Endodermal cell (in vitro differentiated cells): ENCODE data around the gene KCNG2. TPM values are rescaled to one million over a fixed set of nuclear protein-coding genes. Genes with fewer than 3 reads are reported as not detected.

ENCODE experiments used
- DNase-seq: peaks from one replicate; pipeline ENCODE4 v3.0.0-alpha.2; 2017
- H3K27ac ChIP-seq: 2 replicates; pipeline ENCODE4 v1.5.1; 2013; ENCODE audit warnings: mild to moderate bottlenecking, low read depth, low read length, moderate library complexity
- H3K27me3 ChIP-seq: 2 replicates; pipeline ENCODE4 v1.6.1; 2013; ENCODE audit warnings: mild to moderate bottlenecking, low read length, moderate library complexity; ENCODE audit not compliant: insufficient read depth, control insufficient read depth, poor library complexity, severe bottlenecking
- H3K36me3 ChIP-seq: 2 replicates; pipeline ENCODE4 v1.7.0; 2013; ENCODE audit warnings: mild to moderate bottlenecking, low read length, moderate library complexity; ENCODE audit not compliant: control insufficient read depth, insufficient read depth
- H3K4me1 ChIP-seq: one replicate; pipeline ENCODE4 v1.7.0; 2013; ENCODE audit warnings: low read length; ENCODE audit not compliant: control insufficient read depth, insufficient read depth
- H3K4me3 ChIP-seq: 2 replicates; pipeline ENCODE4 v1.5.1; 2013; ENCODE audit warnings: mild to moderate bottlenecking, low read length, moderate library complexity
- H3K9ac ChIP-seq: 2 replicates; pipeline ENCODE4 v1.6.1; 2013; ENCODE audit warnings: mild to moderate bottlenecking, low read length, moderate library complexity; ENCODE audit not compliant: poor library complexity, severe bottlenecking; ENCODE audit errors: extremely low read depth
- H3K9me3 ChIP-seq: 2 replicates; pipeline ENCODE4 v1.6.1; 2013; ENCODE audit warnings: mild to moderate bottlenecking, low read length, moderate library complexity; ENCODE audit not compliant: control insufficient read depth
- H3K27ac Mint-ChIP-seq: 2 replicates; pipeline ENCODE4 v1.8.0; 2020; ENCODE audit warnings: mixed read lengths
- H3K27me3 Mint-ChIP-seq: 2 replicates; pipeline ENCODE4 v1.8.0; 2021; ENCODE audit warnings: mild to moderate bottlenecking, mixed read lengths; ENCODE audit not compliant: insufficient read depth
- H3K36me3 Mint-ChIP-seq: 2 replicates; pipeline ENCODE4 v1.8.0; 2020; ENCODE audit warnings: low read depth, mixed read lengths
- H3K4me1 Mint-ChIP-seq: 2 replicates; pipeline ENCODE4 v1.8.0; 2020; ENCODE audit warnings: mixed read lengths
- H3K4me3 Mint-ChIP-seq: 2 replicates; pipeline ENCODE4 v1.8.0; 2020; ENCODE audit warnings: mild to moderate bottlenecking, moderate library complexity, mixed read lengths
- H3K9me3 Mint-ChIP-seq: 2 replicates; pipeline ENCODE4 v1.8.0; 2020; ENCODE audit warnings: mild to moderate bottlenecking, mixed read lengths
- CTCF ChIP-seq: fragments of 200-600 bp; sonication (generic); conservative IDR thresholded peaks from 2 replicates; pipeline ENCODE4 v1.5.0; 2021; ENCODE audit warnings: antibody characterized with exemption, mild to moderate bottlenecking
- WGBS, 2 experiments: methylation state at CpG; one replicate each; pipeline versions ENCODE4 v1.1.5 to v1.1.7; 2013; ENCODE audit warnings: missing lambda C conversion rate in 2 of 2, mixed read lengths in 1 of 2; ENCODE audit not compliant: insufficient coverage in 1 of 2, insufficient read length in 1 of 2; 5-methylcytosine and 5-hydroxymethylcytosine counted together
- total RNA-seq, 2 donors: library from RNA; stranded (reverse); fragmentation: NEBNext Ultra II Directional in 1 of 2; extraction: Animal tissue kit (Norgen Biotek cat#: 25700) in 1 of 2; gene quantifications; 2 replicates in 1 of 2; 3 replicates in 1 of 2; pipeline ENCODE4 v1.2.1, GENCODE V29; 2021

KCNG2 gene
- total RNA-seq, 2 donors from 2014 or later: not detected

GRCh38 chr18:79933765-79934164 lies 136.0 kb downstream of the KCNG2 start:
- peaks cover 2% of the 10 kb centered on the region for H3K27me3 Mint-ChIP-seq
- H3K9me3 ChIP-seq: peaks cover 61% of the 10 kb centered on the region
- peaks cover 75% of the 10 kb centered on the region for H3K36me3 Mint-ChIP-seq
- H3K4me1 Mint-ChIP-seq: peaks cover 16% of the 10 kb centered on the region
- H3K9ac ChIP-seq: no peak overlapping the region
- DNase-seq: peak; percentile 79
- peak overlapping the region; percentile 26 for H3K4me3 ChIP-seq
- H3K4me3 Mint-ChIP-seq: no peak overlapping the region
- no peaks in the 10 kb centered on the region for H3K4me1 ChIP-seq
- H3K36me3 ChIP-seq: peaks cover 47% of the 10 kb centered on the region
- no peak overlapping the region for H3K27ac ChIP-seq
- TF ChIP-seq CTCF: peak; percentile 78
- H3K27ac Mint-ChIP-seq: no peak overlapping the region
- no peaks in the 10 kb centered on the region for H3K27me3 ChIP-seq
- H3K9me3 Mint-ChIP-seq: peaks cover 46% of the 10 kb centered on the region
- WGBS, 2 experiments: 74 to 80% methylated on average over 10 of the region's 10 CpGs

DNA sequence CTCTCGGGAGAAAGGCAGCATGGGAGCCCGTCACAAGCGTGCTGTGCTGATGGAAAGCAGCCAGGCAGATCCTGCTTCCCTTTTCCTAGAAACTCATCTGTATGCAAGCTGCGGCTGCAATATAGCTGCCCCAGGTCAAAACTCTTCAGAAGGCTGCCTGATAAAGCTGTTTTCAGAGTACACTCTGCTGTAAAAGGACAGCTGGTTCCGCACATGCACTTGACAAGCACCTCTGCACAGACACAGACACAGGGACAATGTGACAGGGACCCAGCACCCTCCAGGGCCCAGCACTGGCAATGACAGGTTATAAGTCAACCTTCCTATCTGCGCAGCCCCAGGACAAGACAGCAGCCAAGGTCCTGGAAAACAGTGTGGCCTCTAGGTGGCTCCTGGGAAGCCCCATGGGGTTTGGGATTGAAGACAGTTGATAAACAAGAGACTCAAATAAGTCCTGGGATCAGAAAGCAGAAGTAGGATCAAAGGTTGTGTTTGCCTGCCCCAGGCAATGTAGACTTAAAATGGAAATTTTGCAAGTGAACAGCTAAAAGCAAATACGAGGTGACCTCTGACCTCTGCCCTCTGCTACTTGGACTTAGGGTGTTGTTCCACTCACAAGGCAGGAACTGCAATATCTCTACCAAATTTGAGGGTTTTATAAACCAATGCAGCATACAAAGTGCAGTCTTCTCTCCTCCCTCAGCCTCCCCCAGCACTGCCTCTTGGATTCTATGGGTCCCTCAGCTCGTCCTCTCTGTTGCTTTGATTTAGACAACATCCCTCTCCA lies 136.8 kb downstream of the KCNG2 start:
- Mint-ChIP-seq H3K4me3 (no peak overlapping the region), H3K27ac (no peak overlapping the region), H3K27me3 (peaks cover 2% of the 10 kb centered on the region), H3K4me1 (peaks cover 16% of the 10 kb centered on the region), H3K9me3 (peaks cover 39% of the 10 kb centered on the region), H3K36me3 (peaks cover 75% of the 10 kb centered on the region)
- Histone ChIP-seq H3K36me3 (peaks cover 41% of the 10 kb centered on the region), H3K27me3 (no peaks in the 10 kb centered on the region), H3K4me3 (no peak overlapping the region), H3K9me3 (peaks cover 53% of the 10 kb centered on the region), H3K9ac (no peak overlapping the region), H3K27ac (no peak overlapping the region), H3K4me1 (no peaks in the 10 kb centered on the region)
- TF ChIP-seq CTCF: peak; percentile 60
- 88 to 100% methylated on average over 7 to 8 of the region's 8 CpGs for WGBS, 2 experiments
- peak; percentile 58 for DNase-seq

GRCh38 chr18:79935098-79935480 lies 137.4 kb downstream of the KCNG2 start:
- WGBS, 2 experiments: 96 to 100% methylated on average over 1 to 5 of the region's 5 CpGs
- no peak overlapping the region for H3K4me3 ChIP-seq
- Mint-ChIP-seq H3K36me3 (peaks cover 75% of the 10 kb centered on the region), H3K9me3 (peaks cover 33% of the 10 kb centered on the region), H3K27me3 (peaks cover 2% of the 10 kb centered on the region), H3K4me3 (no peak overlapping the region), H3K4me1 (peaks cover 16% of the 10 kb centered on the region), H3K27ac (no peak overlapping the region)
- H3K4me1 ChIP-seq: no peaks in the 10 kb centered on the region
- no peak overlapping the region for H3K9ac ChIP-seq
- no peak for TF ChIP-seq CTCF
- no peak overlapping the region for H3K27ac ChIP-seq
- no peak for DNase-seq
- no peaks in the 10 kb centered on the region for H3K27me3 ChIP-seq
- peaks cover 47% of the 10 kb centered on the region for H3K9me3 ChIP-seq
- H3K36me3 ChIP-seq: peaks cover 36% of the 10 kb centered on the region
